Activated T-cell treated with anti-CD3 and anti-CD28 coated beads, Interleukin-2, amount 50 U/mL, for 24 hours (primary cell): ENCODE measurements around the gene CCDC136.

Experiments used
- DNase-seq: peaks from one replicate; pipeline ENCODE4 v3.0.0-alpha.2; 2020
- H3K27ac Mint-ChIP-seq: 2 replicates; pipeline ENCODE4 v1.8.0; 2020; ENCODE audit warnings: mild to moderate bottlenecking, mixed read lengths
- H3K27me3 Mint-ChIP-seq: 2 replicates; pipeline ENCODE4 v1.8.0; 2020; ENCODE audit warnings: mixed read lengths
- H3K36me3 Mint-ChIP-seq: 2 replicates; pipeline ENCODE4 v1.8.0; 2020; ENCODE audit warnings: low read depth, mixed read lengths
- H3K4me1 Mint-ChIP-seq: 2 replicates; pipeline ENCODE4 v1.8.0; 2020; ENCODE audit warnings: low read depth, mixed read lengths
- H3K4me3 Mint-ChIP-seq: 2 replicates; pipeline ENCODE4 v1.8.0; 2020; ENCODE audit warnings: mild to moderate bottlenecking, moderate library complexity, mixed read lengths
- H3K9me3 Mint-ChIP-seq: 2 replicates; pipeline ENCODE4 v1.8.0; 2020; ENCODE audit warnings: mixed read lengths

CCDC136 gene

DNA sequence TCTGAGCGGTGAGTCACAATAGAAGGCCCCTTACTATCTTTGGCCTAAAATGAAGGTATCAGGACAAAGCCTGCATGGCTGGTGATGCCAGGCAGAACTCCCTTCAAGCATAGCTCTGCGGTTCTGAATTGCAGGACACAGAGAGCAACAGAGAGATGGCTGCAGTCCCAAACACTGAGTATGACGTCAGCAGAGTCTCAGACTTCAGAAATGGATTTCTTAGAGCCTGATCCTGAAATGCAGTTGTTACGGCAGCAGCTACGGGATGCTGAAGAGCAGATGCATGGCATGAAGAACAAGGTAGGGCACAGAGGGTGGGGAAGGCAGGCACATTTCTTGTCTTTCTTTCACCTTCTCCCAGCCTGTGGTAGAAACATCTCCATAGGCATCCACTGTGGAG is 13.5 kb downstream of the CCDC136 start:
- Mint-ChIP-seq H3K27me3 (no peaks in the 10 kb centered on the region), H3K36me3 (peaks cover 25% of the 10 kb centered on the region), H3K27ac (no peak overlapping the region), H3K9me3 (no peaks in the 10 kb centered on the region), H3K4me1 (peaks cover 1% of the 10 kb centered on the region), H3K4me3 (no peak overlapping the region)
- DNase-seq = no peak

DNA sequence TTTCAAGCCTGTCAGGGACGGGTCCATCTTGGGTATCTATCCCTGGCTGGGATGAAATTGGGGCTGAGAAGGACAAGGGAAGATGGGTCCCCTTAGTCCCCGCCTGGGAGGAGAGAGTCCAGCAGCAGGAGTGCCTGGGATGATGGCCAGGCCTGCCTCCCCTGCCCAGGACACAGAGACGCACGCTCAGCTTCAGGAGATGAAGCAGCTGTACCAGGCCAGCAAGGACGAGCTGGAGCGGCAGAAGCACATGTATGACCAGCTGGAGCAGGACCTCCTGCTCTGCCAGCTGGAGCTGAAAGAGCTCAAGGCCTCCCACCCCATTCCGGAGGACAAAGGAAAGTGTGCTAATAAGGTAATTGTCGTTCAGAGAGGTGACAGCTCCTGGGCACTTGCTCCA is 15.4 kb downstream of the CCDC136 start:
- H3K4me1 Mint-ChIP-seq = no peaks in the 10 kb centered on the region
- no peaks in the 10 kb centered on the region for H3K9me3 Mint-ChIP-seq
- no peak overlapping the region for H3K27ac Mint-ChIP-seq
- DNase-seq = no peak
- H3K4me3 Mint-ChIP-seq = no peak overlapping the region
- no peaks in the 10 kb centered on the region for H3K27me3 Mint-ChIP-seq
- H3K36me3 Mint-ChIP-seq = peaks cover 21% of the 10 kb centered on the region

DNA sequence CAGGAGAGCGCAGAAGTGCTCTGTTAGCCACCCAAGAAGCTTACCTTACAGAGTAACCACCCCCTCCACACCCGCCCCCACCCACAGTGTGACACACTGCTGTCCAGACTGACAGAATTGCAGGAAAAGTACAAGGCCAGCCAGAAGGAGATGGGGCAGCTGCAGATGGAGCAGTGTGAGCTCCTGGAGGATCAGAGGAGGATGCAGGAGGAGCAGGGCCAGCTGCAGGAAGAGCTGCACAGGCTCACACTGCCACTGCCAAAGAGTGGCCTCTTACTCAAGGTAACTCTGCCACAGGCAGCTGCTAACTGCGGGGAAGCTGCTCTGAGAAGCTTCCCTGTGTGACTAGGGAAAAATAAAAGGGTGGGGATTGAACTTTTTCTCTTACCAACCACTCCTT is 17.6 kb downstream of the CCDC136 start:
- Mint-ChIP-seq H3K9me3 (no peaks in the 10 kb centered on the region), H3K36me3 (peaks cover 19% of the 10 kb centered on the region), H3K4me1 (no peaks in the 10 kb centered on the region), H3K4me3 (no peak overlapping the region), H3K27ac (no peak overlapping the region), H3K27me3 (no peaks in the 10 kb centered on the region)
- DNase-seq = no peak

DNA sequence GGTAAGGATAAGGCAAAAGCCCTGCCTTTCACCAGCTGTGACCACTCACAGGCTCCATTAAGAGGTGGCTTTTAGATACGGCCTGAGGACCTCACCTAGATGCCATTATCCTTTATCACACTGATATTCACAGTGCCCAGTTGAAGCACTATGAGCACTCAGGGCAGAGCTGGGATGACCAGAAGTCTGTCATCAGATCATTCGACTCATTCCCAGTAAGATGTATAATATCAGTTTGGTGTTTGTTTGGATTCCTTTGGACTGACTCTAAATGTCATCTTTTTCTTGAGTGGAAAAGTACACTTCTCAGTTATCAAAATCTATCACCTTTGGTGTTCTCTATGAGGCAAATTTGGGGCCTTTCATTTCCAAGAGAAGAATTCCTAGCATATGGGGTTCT is 18.7 kb downstream of the CCDC136 start:
- H3K27me3 Mint-ChIP-seq = no peaks in the 10 kb centered on the region
- no peaks in the 10 kb centered on the region for H3K4me1 Mint-ChIP-seq
- peaks cover 13% of the 10 kb centered on the region for H3K36me3 Mint-ChIP-seq
- no peaks in the 10 kb centered on the region for H3K9me3 Mint-ChIP-seq
- H3K27ac Mint-ChIP-seq = no peak overlapping the region
- DNase-seq = no peak
- H3K4me3 Mint-ChIP-seq = no peak overlapping the region

DNA sequence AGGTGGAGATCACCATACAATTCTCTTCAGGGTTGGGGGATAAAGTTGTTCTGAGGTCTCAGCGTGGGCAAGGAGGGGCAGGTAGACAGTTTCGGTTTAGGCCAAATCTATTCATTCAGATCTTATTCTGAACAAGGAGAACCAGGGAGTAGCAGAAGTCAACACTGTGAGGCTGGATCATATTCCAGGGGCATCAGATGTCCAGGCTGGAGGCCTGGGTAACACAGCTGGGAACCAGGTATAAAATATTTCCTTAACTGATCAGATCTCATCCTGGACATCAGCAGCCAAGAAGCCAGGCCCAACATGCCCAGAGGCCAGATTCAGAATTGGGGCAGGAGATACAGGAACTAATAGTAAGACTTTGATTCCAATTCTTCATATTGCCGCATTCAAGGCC is 19.2 kb downstream of the CCDC136 start:
- DNase-seq = no peak
- Mint-ChIP-seq H3K4me1 (no peaks in the 10 kb centered on the region), H3K27ac (no peak overlapping the region), H3K4me3 (no peak overlapping the region), H3K27me3 (no peaks in the 10 kb centered on the region), H3K9me3 (no peaks in the 10 kb centered on the region), H3K36me3 (peaks cover 9% of the 10 kb centered on the region)

DNA sequence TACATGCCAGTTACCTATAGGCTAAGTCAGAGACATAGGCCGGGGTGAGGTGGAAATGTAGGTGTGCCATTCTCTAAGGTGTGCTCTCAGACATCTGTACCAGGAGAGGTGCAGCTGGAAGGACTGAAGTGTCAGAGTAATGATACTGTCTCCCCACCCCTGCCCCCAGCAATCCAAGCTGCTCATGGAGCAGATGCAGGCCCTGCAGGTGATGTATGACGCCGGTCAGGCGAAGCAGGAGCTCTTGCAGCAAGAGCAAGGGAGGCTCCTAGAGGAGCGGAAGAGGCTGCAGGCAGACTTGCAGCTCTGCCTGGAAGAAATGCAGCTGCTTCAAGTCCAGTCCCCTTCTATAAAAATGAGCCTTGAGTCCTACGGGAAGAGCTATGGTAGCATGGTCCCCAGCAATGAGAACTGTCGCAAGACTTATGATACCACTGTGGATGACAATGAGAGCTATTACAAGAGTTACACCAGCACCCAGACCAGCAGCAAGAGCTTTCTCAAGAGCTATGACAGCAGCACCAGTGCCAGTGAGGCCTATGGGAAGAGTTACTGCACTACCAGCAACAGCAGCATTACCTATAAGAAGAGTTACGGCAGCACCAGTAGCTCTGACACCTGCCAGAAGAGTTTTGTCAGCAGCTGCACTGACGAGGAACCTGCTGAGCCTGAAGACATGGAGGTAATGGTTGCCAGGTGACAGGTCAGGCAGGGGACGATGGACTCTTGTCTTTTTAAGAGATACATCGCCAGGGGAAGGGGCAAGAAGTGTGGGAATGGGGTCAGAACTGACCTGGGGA is 20.1 kb downstream of the CCDC136 start:
- H3K27me3 Mint-ChIP-seq = no peaks in the 10 kb centered on the region
- H3K4me3 Mint-ChIP-seq = no peak overlapping the region
- H3K4me1 Mint-ChIP-seq = no peaks in the 10 kb centered on the region
- no peaks in the 10 kb centered on the region for H3K9me3 Mint-ChIP-seq
- peaks cover 2% of the 10 kb centered on the region for H3K36me3 Mint-ChIP-seq
- no peak overlapping the region for H3K27ac Mint-ChIP-seq
- DNase-seq = no peak

DNA sequence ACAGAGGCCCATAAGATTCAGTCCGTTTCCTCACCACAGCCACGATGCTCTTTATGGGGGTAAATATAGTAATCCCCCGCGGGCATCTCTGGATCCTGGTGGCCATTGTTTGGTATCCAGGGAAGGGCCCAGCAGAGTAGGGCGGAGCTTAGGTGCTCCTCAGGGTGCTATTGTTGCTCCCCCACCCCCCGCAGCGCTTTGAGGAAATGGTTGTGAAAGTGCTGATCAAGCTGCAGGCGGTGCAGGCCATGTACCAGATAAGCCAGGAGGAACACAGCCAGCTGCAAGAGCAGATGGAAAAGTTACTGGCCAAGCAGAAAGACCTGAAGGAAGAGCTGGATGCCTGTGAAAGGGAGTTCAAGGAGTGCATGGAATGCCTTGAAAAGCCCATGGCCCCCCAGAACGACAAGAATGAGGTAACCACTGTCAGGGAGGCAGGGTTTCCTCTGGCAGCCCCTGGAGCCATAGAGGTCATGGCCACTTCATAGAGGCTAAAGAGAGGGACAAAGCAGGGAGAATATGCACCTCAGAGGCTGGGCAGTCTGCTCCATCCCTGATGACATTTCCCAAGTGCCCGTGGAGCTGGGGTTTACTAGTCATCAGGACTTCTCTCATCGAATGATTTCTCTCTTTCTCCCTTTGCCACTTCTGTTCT is 20.9 kb downstream of the CCDC136 start:
- H3K4me1 Mint-ChIP-seq = no peaks in the 10 kb centered on the region
- H3K4me3 Mint-ChIP-seq = no peak overlapping the region
- no peak for DNase-seq
- no peaks in the 10 kb centered on the region for H3K36me3 Mint-ChIP-seq
- H3K27ac Mint-ChIP-seq = no peak overlapping the region
- no peaks in the 10 kb centered on the region for H3K9me3 Mint-ChIP-seq
- H3K27me3 Mint-ChIP-seq = no peaks in the 10 kb centered on the region

DNA sequence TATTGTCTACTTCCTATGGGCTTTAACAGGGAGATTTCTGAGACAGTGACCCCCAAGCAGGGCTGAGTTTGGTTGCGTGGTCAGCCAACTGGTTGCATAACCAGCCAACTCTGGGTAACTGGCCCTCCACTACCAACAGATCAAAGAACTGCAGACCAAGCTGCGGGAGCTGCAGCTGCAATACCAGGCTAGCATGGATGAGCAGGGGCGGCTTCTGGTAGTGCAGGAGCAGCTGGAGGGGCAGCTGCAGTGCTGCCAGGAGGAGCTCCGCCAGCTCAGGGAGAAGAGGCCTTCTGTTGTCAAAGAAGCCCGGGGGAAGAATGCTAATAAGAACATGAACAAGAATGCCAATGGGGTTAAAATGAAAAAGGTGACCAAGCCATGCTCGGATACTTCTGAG is 22.7 kb downstream of the CCDC136 start:
- no peak for DNase-seq
- Mint-ChIP-seq H3K27me3 (no peaks in the 10 kb centered on the region), H3K4me3 (no peak overlapping the region), H3K9me3 (no peaks in the 10 kb centered on the region), H3K36me3 (no peaks in the 10 kb centered on the region), H3K4me1 (no peaks in the 10 kb centered on the region), H3K27ac (no peak overlapping the region)

DNA sequence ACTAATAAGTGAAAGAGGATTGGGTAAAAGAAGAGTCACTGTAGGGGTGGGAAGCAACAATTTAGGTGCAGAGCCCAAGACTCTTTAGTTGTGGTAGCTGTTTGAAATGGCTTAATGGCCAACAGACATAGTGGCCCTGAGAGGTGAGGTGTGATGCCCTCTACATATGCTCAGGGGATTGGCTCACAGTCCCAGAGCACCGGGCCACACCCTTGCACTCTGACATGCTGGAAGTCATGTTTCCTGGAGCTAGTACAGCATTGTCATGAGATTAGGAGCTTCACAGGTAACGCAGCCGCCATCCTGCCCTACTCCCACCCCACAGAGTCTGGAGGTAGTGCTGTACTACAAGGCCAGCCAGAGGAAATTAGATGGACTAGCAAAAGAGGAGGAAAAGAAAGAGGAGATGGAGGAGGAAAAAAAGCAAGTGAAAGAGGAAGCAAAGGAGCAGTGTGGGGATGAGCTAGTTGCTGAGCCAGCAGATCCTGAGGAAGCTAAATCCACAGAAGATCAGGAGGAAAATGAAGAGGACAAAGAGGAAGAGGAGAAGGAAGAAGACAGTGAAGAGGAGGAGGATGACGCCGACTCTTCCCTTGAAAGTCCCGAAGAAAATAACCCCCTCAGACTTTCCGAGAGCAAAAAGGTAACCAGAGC is 23.6 kb downstream of the CCDC136 start:
- no peaks in the 10 kb centered on the region for H3K9me3 Mint-ChIP-seq
- H3K4me1 Mint-ChIP-seq = peaks cover 6% of the 10 kb centered on the region
- no peak overlapping the region for H3K4me3 Mint-ChIP-seq
- DNase-seq = no peak
- H3K27ac Mint-ChIP-seq = no peak overlapping the region
- H3K36me3 Mint-ChIP-seq = no peaks in the 10 kb centered on the region
- H3K27me3 Mint-ChIP-seq = no peaks in the 10 kb centered on the region

DNA sequence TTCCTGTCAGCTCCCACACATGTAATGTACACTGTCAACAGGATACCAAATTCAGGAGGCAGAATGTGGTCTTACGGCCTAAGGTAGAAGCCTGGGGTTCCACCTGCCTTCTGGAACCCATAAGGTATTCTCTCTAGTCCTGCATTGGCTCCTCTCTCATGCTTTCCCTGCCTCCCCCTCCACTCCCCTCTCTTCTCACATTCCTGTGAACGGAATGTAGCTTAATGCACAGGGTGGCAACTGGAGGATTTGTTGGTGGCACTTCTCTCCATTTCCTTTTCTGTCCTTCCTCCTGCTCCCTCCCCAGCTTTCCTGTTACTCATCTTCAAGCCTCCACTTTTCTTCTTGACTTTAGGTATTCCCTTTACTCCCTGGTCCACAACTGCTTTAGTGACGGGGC is 26.9 kb downstream of the CCDC136 start:
- H3K4me3 Mint-ChIP-seq = no peak overlapping the region
- no peaks in the 10 kb centered on the region for H3K27me3 Mint-ChIP-seq
- no peaks in the 10 kb centered on the region for H3K9me3 Mint-ChIP-seq
- no peak overlapping the region for H3K27ac Mint-ChIP-seq
- H3K36me3 Mint-ChIP-seq = no peaks in the 10 kb centered on the region
- peaks cover 6% of the 10 kb centered on the region for H3K4me1 Mint-ChIP-seq
- no peak for DNase-seq

DNA sequence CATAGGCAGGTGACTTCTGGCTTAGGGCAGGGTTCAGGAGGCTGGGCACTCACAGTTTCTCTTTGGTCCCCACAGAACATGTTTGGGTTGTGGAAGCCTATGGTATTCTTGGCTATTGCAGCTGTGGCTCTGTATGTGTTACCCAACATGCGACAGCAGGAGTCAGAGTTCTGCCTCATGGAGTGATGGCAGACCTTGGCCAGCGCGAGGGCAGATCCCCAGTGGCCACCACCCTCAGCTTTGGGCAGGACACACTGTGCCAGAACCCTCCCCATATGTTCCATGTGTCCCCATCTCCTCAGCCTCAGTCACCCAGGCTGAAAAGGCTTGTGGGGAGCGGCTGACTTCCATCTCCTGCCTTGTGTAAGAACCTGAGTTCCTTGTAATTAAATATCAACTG is 30.0 kb downstream of the CCDC136 start:
- no peak for DNase-seq
- Mint-ChIP-seq H3K36me3 (no peaks in the 10 kb centered on the region), H3K27me3 (peaks cover 3% of the 10 kb centered on the region), H3K4me3 (no peak overlapping the region), H3K4me1 (peaks cover 6% of the 10 kb centered on the region), H3K9me3 (no peaks in the 10 kb centered on the region), H3K27ac (no peak overlapping the region)

DNA sequence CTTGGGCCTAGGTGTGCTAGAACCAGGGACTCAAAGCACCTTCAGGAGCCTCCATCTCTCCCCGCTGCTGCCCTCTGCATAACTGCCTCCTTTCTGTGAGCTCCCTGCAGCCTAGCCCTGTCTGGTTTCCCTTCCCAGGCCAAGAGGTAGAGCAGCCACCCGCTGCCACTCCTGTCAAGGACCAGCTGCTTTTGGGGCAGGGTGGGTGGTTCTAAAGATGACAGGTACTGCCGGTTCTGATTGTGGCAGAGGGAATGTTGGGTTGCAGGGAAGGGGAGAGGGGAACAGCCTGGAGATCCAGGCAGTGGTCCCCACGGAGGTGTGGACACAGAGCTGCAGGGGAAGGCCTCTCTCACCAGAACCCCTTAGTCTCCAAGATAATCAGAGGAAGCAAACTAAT is 34.7 kb downstream of the CCDC136 start:
- Mint-ChIP-seq H3K9me3 (no peaks in the 10 kb centered on the region), H3K27me3 (peaks cover 44% of the 10 kb centered on the region), H3K36me3 (no peaks in the 10 kb centered on the region), H3K27ac (no peak overlapping the region), H3K4me3 (no peak overlapping the region), H3K4me1 (peaks cover 13% of the 10 kb centered on the region)
- no peak for DNase-seq

DNA sequence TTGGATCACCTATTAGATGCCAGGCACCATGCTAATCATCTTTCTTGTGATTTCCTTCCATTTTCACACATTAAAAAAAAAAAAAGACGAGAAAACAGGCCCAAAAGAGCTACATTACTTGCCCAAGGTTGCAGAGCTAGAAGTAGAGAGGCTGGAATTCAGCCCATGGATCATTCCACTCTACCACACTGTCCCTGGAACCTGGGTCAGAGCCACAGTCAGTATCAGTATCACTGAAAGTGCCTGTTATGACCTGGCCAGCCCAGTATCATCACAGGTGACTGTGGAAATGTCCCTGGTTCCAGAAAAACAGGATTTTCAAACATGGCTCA is 35.1 kb downstream of the CCDC136 start:
- Mint-ChIP-seq H3K9me3 (no peaks in the 10 kb centered on the region), H3K27ac (no peak overlapping the region), H3K4me1 (peaks cover 16% of the 10 kb centered on the region), H3K27me3 (peaks cover 47% of the 10 kb centered on the region), H3K36me3 (no peaks in the 10 kb centered on the region), H3K4me3 (no peak overlapping the region)
- no peak for DNase-seq

DNA sequence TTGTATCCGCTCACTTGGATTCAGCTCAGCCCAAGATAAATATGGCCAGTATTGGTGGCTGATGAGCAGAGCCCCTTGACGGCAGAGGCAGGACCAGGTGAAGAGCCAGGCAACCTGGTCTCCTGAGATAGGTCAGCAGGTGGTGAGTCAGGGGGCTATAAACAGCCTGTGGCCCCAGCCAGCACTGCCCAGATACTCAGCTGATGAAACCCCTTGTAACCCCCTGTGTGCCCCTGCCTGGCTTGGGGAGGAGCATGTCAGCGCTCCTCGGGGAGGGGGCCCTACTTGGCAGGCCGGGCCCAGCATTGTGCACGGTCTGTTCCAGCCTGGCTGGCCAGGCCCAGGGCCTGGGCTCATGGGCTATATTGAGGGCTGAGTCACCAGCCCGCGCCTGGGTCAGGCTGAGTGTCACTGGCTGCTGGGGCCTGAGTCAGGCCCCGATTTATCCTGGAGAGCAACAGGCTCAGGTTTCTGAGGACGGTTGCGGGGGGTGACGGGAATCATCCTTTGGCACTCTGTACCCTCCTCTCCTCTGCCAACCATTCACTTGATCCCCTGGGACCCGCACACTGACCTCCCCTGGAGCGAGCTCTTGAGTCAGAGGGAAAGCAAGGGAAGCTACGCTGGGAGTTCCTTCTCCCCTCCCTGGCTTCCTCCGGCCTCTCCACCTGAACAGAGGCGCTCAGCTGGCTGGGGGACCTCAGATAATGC is 35.6 kb downstream of the CCDC136 start:
- Mint-ChIP-seq H3K4me1 (peaks cover 17% of the 10 kb centered on the region), H3K9me3 (no peaks in the 10 kb centered on the region), H3K4me3 (no peak overlapping the region), H3K27me3 (peaks cover 50% of the 10 kb centered on the region), H3K36me3 (no peaks in the 10 kb centered on the region), H3K27ac (no peak overlapping the region)
- DNase-seq = no peak
